Bronchial epithelial cell (primary cell): ENCODE data around the gene STYXL2. TPM values are rescaled to one million over a fixed set of nuclear protein-coding genes. Genes with fewer than 3 reads are reported as not detected.

ENCODE experiments used
- DNase-seq: peaks from one replicate; pipeline ENCODE4 v3.0.0-alpha.2; 2010; ENCODE audit warnings: low read depth
- FAIRE-seq: peaks from 2 replicates; lab custom pipeline; 2011; peaks lifted over from hg19 to GRCh38; lab: Jason Lieb, UNC
- H3K27me3 ChIP-seq: 2 replicates; pipeline ENCODE4 v1.5.1; 2011; ENCODE audit warnings: low read length; ENCODE audit not compliant: control insufficient read depth, insufficient read depth
- H3K36me3 ChIP-seq: 2 replicates; pipeline ENCODE4 v1.5.1; 2011; ENCODE audit warnings: low read length; ENCODE audit not compliant: control insufficient read depth, insufficient read depth
- H3K4me3 ChIP-seq: 2 replicates; pipeline ENCODE4 v1.5.1; 2011; ENCODE audit warnings: mild to moderate bottlenecking, low read depth, low read length, control low read depth
- CTCF ChIP-seq: IDR thresholded peaks from 2 replicates; pipeline ENCODE4 v1.5.1; 2011; ENCODE audit warnings: mild to moderate bottlenecking, moderate library complexity, low read length, control low read depth, inconsistent platforms; ENCODE audit not compliant: insufficient read depth, severe bottlenecking
- total RNA-seq: library from RNA; depleted of rRNA; stranded (reverse); fragments of >200 nt; gene quantifications from 2 replicates; pipeline ENCODE4 v1.2.1, GENCODE V29; 2014

STYXL2 gene
- total RNA-seq, 1 donor from 2014 or later = not detected

GRCh38 chr1:167095368-167095767 lies 1.5 kb downstream of the STYXL2 start:
- no peak for FAIRE-seq
- peak; percentile 88 for DNase-seq
- H3K27me3 ChIP-seq = peaks cover 2% of the 10 kb centered on the region

GRCh38 chr1:167099851-167100250 lies 6.0 kb downstream of the STYXL2 start:
- peaks cover 2% of the 10 kb centered on the region for H3K27me3 ChIP-seq
- H3K4me3 ChIP-seq = no peak overlapping the region
- no peak for FAIRE-seq
- no peaks in the 10 kb centered on the region for H3K36me3 ChIP-seq
- DNase-seq = no peak
- no peak for TF ChIP-seq CTCF

More at GRCh38 chr1:167095368-167095767, 1.5 kb downstream of the STYXL2 start:
- Histone ChIP-seq H3K36me3 (no peaks in the 10 kb centered on the region), H3K4me3 (no peak overlapping the region)
- no peak for TF ChIP-seq CTCF

GRCh38 chr1:167100730-167101129 lies 6.9 kb downstream of the STYXL2 start:
- FAIRE-seq (no peak), DNase-seq (no peak)
- Histone ChIP-seq H3K27me3 (peaks cover 2% of the 10 kb centered on the region), H3K4me3 (no peak overlapping the region), H3K36me3 (no peaks in the 10 kb centered on the region)
- TF ChIP-seq CTCF = no peak

- no peak for FAIRE-seq
These were observed 7.9 kb downstream of the STYXL2 start for GRCh38 chr1:167101754-167102153.

GRCh38 chr1:167102906-167103573 lies 9.2 kb downstream of the STYXL2 start:
- Histone ChIP-seq H3K36me3 (no peaks in the 10 kb centered on the region), H3K27me3 (peaks cover 2% of the 10 kb centered on the region), H3K4me3 (no peak overlapping the region)
- DNase-seq (no peak), FAIRE-seq (no peak)
- TF ChIP-seq CTCF = no peak

More at GRCh38 chr1:167101754-167102153, 7.9 kb downstream of the STYXL2 start:
- TF ChIP-seq CTCF = no peak
- H3K27me3 ChIP-seq = peaks cover 2% of the 10 kb centered on the region
- no peaks in the 10 kb centered on the region for H3K36me3 ChIP-seq
- DNase-seq = no peak
- H3K4me3 ChIP-seq = no peak overlapping the region

GRCh38 chr1:167104256-167104633 lies 10.4 kb downstream of the STYXL2 start:
- H3K36me3 ChIP-seq = no peaks in the 10 kb centered on the region
- TF ChIP-seq CTCF = no peak
- peaks cover 2% of the 10 kb centered on the region for H3K27me3 ChIP-seq
- DNase-seq = no peak
- no peak for FAIRE-seq
- H3K4me3 ChIP-seq = no peak overlapping the region
